NB4 (cell line): Measurements from ENCODE around the gene FRAS1.

ENCODE experiments used
- MYC ChIP-seq: IDR thresholded peaks from 2 replicates; pipeline ENCODE4 v1.6.1; 2011; ENCODE audit warnings: low read depth, low read length
- POLR2A ChIP-seq: IDR thresholded peaks from 2 replicates; pipeline ENCODE4 v1.6.1; 2011; ENCODE audit warnings: mild to moderate bottlenecking; ENCODE audit not compliant: insufficient read length; ENCODE audit errors: extremely low read depth
- TF ChIP-seq, protein P1 (sequence below): IDR thresholded peaks from one replicate; pipeline ENCODE4 v1.5.1; 2012; ENCODE audit warnings: low read depth, low read length

DNA sequence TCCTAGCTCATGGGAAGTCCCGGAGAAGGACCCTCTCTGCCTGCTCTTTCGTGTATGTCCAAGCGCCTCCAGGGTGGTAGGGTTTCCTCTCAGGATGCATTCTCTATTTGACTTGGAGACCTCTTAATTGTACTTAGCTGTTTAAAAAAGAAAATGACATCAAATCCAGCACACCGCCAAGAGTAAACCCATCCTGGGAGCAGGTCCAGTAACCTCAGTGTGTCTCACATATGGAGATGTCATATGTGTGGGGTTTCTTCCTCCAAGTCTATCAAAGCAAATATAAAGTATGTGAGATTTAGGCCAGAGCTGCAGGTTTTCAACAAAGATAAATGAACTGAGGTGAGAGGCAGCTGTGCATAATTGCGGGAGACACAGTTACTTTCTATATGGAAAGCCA lies 285.0 kb downstream of the FRAS1 start:
- TF ChIP-seq POLR2A (no peak), MYC (no peak)
- TF ChIP-seq, protein P1, sequence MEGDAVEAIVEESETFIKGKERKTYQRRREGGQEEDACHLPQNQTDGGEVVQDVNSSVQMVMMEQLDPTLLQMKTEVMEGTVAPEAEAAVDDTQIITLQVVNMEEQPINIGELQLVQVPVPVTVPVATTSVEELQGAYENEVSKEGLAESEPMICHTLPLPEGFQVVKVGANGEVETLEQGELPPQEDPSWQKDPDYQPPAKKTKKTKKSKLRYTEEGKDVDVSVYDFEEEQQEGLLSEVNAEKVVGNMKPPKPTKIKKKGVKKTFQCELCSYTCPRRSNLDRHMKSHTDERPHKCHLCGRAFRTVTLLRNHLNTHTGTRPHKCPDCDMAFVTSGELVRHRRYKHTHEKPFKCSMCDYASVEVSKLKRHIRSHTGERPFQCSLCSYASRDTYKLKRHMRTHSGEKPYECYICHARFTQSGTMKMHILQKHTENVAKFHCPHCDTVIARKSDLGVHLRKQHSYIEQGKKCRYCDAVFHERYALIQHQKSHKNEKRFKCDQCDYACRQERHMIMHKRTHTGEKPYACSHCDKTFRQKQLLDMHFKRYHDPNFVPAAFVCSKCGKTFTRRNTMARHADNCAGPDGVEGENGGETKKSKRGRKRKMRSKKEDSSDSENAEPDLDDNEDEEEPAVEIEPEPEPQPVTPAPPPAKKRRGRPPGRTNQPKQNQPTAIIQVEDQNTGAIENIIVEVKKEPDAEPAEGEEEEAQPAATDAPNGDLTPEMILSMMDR: no peak
